Neural cell (in vitro differentiated cells): ENCODE data around the gene SLC8A3. TPM values are rescaled to one million over a fixed set of nuclear protein-coding genes. Genes with fewer than 3 reads are reported as not detected.

Source experiments
- H2AFZ ChIP-seq: fragments of 200-600, 300-800 bp; sonication (generic), shearing (Covaris generic); 2 replicates; pipeline ENCODE4 v1.6.0; 2014; ENCODE audit warnings: low read depth, mild to moderate bottlenecking, antibody characterized with exemption, low read length, moderate library complexity
- H3F3A ChIP-seq: fragments of 200-600 bp; shearing (Covaris generic); 2 replicates; pipeline ENCODE4 v1.6.1; 2016; ENCODE audit warnings: mild to moderate bottlenecking, moderate library complexity, mixed read lengths, antibody characterized with exemption, low read length; ENCODE audit not compliant: insufficient read depth, poor library complexity, severe bottlenecking
- H3K27ac ChIP-seq: fragments of 200-600, 300-800 bp; sonication (generic), shearing (Covaris generic); 2 replicates; pipeline ENCODE4 v1.5.1; 2014; ENCODE audit warnings: mild to moderate bottlenecking, low read length, moderate library complexity
- H3K27me3 ChIP-seq: fragments of 300-800, 200-600 bp; sonication (generic), shearing (Covaris generic); 2 replicates; pipeline ENCODE4 v1.6.0; 2014; ENCODE audit warnings: mild to moderate bottlenecking, low read depth, low read length, moderate library complexity; ENCODE audit not compliant: insufficient read depth
- H3K36me3 ChIP-seq: fragments of 300-800, 200-600 bp; sonication (generic), shearing (Covaris generic); 2 replicates; pipeline ENCODE4 v1.5.1; 2014; ENCODE audit warnings: mild to moderate bottlenecking, antibody characterized with exemption, low read length, moderate library complexity; ENCODE audit not compliant: insufficient read depth
- H3K4me2 ChIP-seq: fragments of 300-800, 200-600 bp; sonication (generic), shearing (Covaris generic); 2 replicates; pipeline ENCODE4 v1.6.0; 2014; ENCODE audit warnings: mild to moderate bottlenecking, low read length
- H3K4me3 ChIP-seq: fragments of 300-800, 200-600 bp; sonication (generic), shearing (Covaris generic); 2 replicates; pipeline ENCODE4 v1.5.1; 2014; ENCODE audit warnings: mild to moderate bottlenecking, low read length, moderate library complexity
- H3K79me2 ChIP-seq: fragments of 200-600 bp; shearing (Covaris generic); replicated peaks from 2 replicates; pipeline ENCODE4 v1.6.0; 2014; ENCODE audit warnings: mild to moderate bottlenecking, low read length, moderate library complexity; ENCODE audit not compliant: insufficient read depth
- H3K9ac ChIP-seq: fragments of 300-800, 200-600 bp; sonication (generic), shearing (Covaris generic); 2 replicates; pipeline ENCODE4 v1.6.1; 2016; ENCODE audit warnings: mild to moderate bottlenecking, low read length, mixed read lengths
- H3K9me2 ChIP-seq: fragments of 200-600 bp; shearing (Covaris generic); 2 replicates; pipeline ENCODE4 v1.6.1; 2016; ENCODE audit warnings: mild to moderate bottlenecking, low read length, mixed read lengths; ENCODE audit not compliant: insufficient read depth
- H3K9me3 ChIP-seq: fragments of 200-600, 300-800 bp; sonication (generic), shearing (Covaris generic); 2 replicates; pipeline ENCODE4 v1.6.1; 2016; ENCODE audit warnings: mild to moderate bottlenecking, mixed run types, low read length, moderate library complexity, mixed read lengths
- H4K20me1 ChIP-seq: fragments of 200-600 bp; shearing (Covaris generic); 2 replicates; pipeline ENCODE4 v1.6.1; 2016; ENCODE audit warnings: mild to moderate bottlenecking, mixed run types; ENCODE audit not compliant: insufficient read depth
- EP300 ChIP-seq: fragments of 450-650 bp; conservative IDR thresholded peaks from 2 replicates; pipeline ENCODE4 v1.6.1; 2014; ENCODE audit warnings: antibody characterized with exemption, mild to moderate bottlenecking, moderate library complexity; ENCODE audit not compliant: poor library complexity, severe bottlenecking
- EZH2 ChIP-seq: fragments of 200-600, 300-800 bp; shearing (Covaris generic), sonication (generic); IDR thresholded peaks from 2 replicates; pipeline ENCODE4 v1.6.1; 2014; ENCODE audit warnings: antibody characterized with exemption, low read length, borderline replicate concordance, mild to moderate bottlenecking; ENCODE audit not compliant: insufficient read depth, poor library complexity, severe bottlenecking
- MXI1 ChIP-seq: fragments of 450-650 bp; conservative IDR thresholded peaks from 2 replicates; pipeline ENCODE4 v1.6.1; 2014; ENCODE audit warnings: antibody characterized with exemption, mild to moderate bottlenecking; ENCODE audit not compliant: poor library complexity, severe bottlenecking
- POLR2AphosphoS5 ChIP-seq: IDR thresholded peaks from 2 replicates; pipeline ENCODE4 v1.6.1; 2012
- RAD21 ChIP-seq: fragments of 450-650 bp; conservative IDR thresholded peaks from 2 replicates; pipeline ENCODE4 v1.6.1; 2014; ENCODE audit warnings: antibody characterized with exemption, mild to moderate bottlenecking, moderate library complexity
- SMC3 ChIP-seq: fragments of 450-650 bp; conservative IDR thresholded peaks from 2 replicates; pipeline ENCODE4 v1.6.1; 2014; ENCODE audit warnings: antibody characterized with exemption, mild to moderate bottlenecking, moderate library complexity; ENCODE audit not compliant: poor library complexity
- TAF1 ChIP-seq: IDR thresholded peaks from 2 replicates; pipeline ENCODE4 v1.6.1; 2012; ENCODE audit warnings: low read depth
- polyA plus RNA-seq: library from polyadenylated mRNA; depleted of rRNA; stranded (reverse); fragments of >200 nt; gene quantifications from 2 replicates; pipeline ENCODE4 v1.2.3, GENCODE V29; 2014
- TF ChIP-seq, protein P1 (sequence below): fragments of 450-650 bp; IDR thresholded peaks from 2 replicates; pipeline ENCODE4 v1.5.1; 2014; ENCODE audit warnings: antibody characterized with exemption, mild to moderate bottlenecking, moderate library complexity; ENCODE audit not compliant: poor library complexity, severe bottlenecking
- TF ChIP-seq, protein P2 (sequence below): IDR thresholded peaks from 2 replicates; pipeline ENCODE4 v1.6.1; 2012; ENCODE audit warnings: borderline replicate concordance

The SLC8A3 gene
- polyA plus RNA-seq, 1 donor from 2014 or later, result 2.9 TPM

DNA sequence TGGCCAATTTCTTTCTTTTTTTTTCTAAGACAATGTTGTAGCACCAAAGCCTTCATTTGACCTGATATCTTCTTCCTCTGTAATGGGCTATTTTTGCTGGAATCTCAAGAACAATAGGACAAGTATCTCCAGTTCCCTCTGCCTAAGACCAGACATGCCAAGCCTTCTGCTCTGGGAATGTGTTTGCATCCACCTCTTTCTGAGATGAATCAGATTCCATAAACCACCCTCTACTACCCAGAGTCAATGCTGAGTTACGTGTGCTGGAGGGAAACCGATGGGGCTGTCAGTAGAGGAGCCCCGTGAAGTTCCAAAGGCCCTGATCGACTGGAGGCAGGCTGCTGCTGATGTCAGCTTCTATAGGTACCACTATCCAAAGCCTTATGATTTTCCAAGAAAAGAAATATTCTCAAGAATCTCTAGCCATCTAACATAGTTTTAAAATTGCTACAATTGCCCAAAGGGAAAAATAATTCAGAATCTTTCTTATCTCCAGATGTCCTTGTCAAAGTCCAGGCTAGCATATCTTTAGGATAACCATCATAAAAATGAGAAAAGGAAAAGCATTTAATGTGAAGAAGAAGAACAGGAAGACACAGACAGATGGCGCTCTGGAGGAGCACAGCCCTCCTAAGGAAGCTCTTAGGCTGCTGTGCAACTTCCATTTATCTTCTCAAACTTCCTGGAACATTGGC, 101.9 kb downstream of the SLC8A3 start:
- H4K20me1 ChIP-seq, result no peaks in the 10 kb centered on the region
- no peaks in the 10 kb centered on the region for H3K36me3 ChIP-seq
- no peaks in the 10 kb centered on the region for H3K9me2 ChIP-seq
- no peak overlapping the region for H3K27ac ChIP-seq
- H3K4me3 ChIP-seq, result no peak overlapping the region
- TF ChIP-seq, protein P1, sequence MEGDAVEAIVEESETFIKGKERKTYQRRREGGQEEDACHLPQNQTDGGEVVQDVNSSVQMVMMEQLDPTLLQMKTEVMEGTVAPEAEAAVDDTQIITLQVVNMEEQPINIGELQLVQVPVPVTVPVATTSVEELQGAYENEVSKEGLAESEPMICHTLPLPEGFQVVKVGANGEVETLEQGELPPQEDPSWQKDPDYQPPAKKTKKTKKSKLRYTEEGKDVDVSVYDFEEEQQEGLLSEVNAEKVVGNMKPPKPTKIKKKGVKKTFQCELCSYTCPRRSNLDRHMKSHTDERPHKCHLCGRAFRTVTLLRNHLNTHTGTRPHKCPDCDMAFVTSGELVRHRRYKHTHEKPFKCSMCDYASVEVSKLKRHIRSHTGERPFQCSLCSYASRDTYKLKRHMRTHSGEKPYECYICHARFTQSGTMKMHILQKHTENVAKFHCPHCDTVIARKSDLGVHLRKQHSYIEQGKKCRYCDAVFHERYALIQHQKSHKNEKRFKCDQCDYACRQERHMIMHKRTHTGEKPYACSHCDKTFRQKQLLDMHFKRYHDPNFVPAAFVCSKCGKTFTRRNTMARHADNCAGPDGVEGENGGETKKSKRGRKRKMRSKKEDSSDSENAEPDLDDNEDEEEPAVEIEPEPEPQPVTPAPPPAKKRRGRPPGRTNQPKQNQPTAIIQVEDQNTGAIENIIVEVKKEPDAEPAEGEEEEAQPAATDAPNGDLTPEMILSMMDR, result peak; percentile 79
- TF ChIP-seq POLR2AphosphoS5, result no peak
- TF ChIP-seq RAD21, result peak; percentile 79
- peak; percentile 89 for TF ChIP-seq SMC3
- H2AFZ ChIP-seq, result no peak overlapping the region
- H3K9me3 ChIP-seq, result no peaks in the 10 kb centered on the region
- no peaks in the 10 kb centered on the region for H3K79me2 ChIP-seq
- H3F3A ChIP-seq, result no peaks in the 10 kb centered on the region
- H3K27me3 ChIP-seq, result no peaks in the 10 kb centered on the region
- H3K4me2 ChIP-seq, result no peak overlapping the region
- no peak overlapping the region for H3K9ac ChIP-seq

DNA sequence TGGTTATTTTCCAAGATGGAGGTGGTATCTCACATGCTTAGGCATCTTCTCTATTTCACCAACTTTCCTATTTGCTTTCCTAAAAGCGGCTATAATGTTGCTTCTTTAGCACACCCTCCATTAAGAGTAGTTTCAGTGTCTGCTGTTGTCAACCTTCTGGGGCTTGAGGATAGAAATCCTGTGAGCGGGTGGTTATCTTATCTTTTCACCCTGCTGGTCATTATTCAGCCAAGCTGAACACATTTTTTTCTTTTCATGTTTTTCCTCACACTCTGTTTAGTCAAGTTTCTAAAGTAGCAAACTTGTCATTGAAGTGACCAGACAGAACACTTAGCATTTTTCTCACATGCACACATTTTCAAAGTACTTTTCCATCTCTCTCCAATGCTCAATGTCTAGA, 104.5 kb downstream of the SLC8A3 start:
- H3K4me3 ChIP-seq, result no peak overlapping the region
- no peak overlapping the region for H3K9ac ChIP-seq
- H3K9me3 ChIP-seq, result no peaks in the 10 kb centered on the region
- H2AFZ ChIP-seq, result no peak overlapping the region
- TF ChIP-seq, protein P1, result no peak
- TF ChIP-seq, protein P2, sequence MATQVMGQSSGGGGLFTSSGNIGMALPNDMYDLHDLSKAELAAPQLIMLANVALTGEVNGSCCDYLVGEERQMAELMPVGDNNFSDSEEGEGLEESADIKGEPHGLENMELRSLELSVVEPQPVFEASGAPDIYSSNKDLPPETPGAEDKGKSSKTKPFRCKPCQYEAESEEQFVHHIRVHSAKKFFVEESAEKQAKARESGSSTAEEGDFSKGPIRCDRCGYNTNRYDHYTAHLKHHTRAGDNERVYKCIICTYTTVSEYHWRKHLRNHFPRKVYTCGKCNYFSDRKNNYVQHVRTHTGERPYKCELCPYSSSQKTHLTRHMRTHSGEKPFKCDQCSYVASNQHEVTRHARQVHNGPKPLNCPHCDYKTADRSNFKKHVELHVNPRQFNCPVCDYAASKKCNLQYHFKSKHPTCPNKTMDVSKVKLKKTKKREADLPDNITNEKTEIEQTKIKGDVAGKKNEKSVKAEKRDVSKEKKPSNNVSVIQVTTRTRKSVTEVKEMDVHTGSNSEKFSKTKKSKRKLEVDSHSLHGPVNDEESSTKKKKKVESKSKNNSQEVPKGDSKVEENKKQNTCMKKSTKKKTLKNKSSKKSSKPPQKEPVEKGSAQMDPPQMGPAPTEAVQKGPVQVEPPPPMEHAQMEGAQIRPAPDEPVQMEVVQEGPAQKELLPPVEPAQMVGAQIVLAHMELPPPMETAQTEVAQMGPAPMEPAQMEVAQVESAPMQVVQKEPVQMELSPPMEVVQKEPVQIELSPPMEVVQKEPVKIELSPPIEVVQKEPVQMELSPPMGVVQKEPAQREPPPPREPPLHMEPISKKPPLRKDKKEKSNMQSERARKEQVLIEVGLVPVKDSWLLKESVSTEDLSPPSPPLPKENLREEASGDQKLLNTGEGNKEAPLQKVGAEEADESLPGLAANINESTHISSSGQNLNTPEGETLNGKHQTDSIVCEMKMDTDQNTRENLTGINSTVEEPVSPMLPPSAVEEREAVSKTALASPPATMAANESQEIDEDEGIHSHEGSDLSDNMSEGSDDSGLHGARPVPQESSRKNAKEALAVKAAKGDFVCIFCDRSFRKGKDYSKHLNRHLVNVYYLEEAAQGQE, result no peak
- TF ChIP-seq POLR2AphosphoS5 (no peak), SMC3 (no peak), TAF1 (no peak), EZH2 (no peak), RAD21 (no peak), MXI1 (no peak), EP300 (no peak)
- no peaks in the 10 kb centered on the region for H3K79me2 ChIP-seq
- H3F3A ChIP-seq, result no peaks in the 10 kb centered on the region
- no peak overlapping the region for H3K27ac ChIP-seq
- no peaks in the 10 kb centered on the region for H3K36me3 ChIP-seq
- H4K20me1 ChIP-seq, result no peaks in the 10 kb centered on the region
- H3K27me3 ChIP-seq, result no peaks in the 10 kb centered on the region
- H3K4me2 ChIP-seq, result no peak overlapping the region
- no peaks in the 10 kb centered on the region for H3K9me2 ChIP-seq
